ENCODE measurements around the gene VSIG2. TPM values are rescaled to one million over a fixed set of nuclear protein-coding genes. Genes with fewer than 3 reads are reported as not detected.

Gene VSIG2
- total RNA-seq, 1 donor from 2014 or later, result under 0.01 TPM

DNA sequence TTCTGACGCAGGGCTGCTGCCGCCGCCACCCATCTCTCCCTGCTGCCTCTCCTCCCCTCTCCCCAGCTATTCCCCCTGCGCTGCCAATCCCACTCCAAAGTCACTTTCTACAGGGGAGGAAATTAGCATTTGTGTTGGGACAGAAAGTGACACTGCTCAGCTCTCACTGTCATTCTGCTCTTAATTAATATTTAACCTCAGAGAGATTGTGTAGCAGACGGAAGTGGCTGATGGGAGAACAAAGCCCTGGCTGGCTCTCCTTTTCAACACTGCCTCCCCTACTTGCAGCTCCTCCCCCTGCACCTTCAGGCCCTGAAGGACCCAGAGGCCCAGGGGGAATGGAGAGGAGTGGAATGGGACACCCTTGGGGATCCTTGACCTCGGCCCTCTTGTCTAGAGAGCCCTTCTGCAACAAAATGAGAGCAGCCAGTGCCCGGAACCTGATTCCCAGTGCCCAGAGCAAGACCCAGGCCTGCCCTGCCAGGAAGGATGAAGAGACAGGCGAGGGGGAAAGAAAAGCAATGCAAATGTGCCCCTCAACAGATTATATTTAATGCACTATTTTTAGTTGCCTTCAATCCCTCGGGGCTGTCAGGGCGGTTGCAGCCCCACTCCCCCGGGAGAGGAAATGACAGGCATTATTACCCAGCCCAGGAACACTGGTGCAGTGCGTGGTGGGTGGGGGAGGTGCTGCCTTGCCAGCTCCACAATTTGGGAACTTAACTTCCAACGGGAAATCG is 26.9 kb downstream of the VSIG2 start:
- peak; percentile 23 for DNase-seq (ENCODE audit: low read depth in 2 of 2)

DNA sequence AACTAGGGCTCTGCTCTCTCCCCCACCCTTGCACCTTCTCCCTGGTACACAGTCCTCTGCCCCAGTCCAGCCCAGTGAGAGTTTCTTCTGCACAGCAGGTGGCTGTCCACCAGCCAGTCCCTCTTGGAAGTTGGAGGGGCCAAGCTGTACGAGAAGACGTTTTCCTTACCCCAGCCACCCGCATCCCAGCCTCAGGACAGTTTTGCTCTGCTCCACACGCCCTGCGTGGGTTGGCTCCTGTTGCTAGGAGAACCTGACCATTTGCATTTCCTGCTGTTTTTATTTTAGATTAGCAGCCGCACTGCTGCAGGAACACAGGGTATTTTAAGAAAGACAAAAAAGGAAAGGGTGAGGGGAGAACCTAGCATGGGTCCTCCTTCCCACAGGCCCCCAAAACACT is 29.9 kb downstream of the VSIG2 start:
- DNase-seq (ENCODE audit: low read depth in 2 of 2), result no peak

DNA sequence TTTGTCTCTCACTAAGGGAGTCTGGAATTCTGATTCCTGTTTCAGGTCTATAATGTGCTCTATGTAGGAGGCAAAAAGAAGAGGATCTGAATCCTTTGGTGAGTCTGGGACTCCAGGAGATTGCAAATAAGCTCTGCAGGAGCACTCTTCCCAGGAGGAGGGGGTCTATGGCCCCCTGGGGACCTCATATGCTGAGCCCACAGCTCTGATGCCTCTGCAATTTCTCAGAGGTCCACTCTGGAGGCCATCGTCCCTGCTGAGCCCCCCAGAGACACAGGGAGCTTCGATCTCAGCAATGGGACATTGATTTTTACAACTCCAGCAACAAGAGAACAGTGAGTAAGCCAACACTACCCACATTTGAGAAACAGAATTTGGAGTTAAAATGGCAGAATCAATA is 32.5 kb downstream of the VSIG2 start:
- no peak for DNase-seq (ENCODE audit: low read depth in 2 of 2)

DNA sequence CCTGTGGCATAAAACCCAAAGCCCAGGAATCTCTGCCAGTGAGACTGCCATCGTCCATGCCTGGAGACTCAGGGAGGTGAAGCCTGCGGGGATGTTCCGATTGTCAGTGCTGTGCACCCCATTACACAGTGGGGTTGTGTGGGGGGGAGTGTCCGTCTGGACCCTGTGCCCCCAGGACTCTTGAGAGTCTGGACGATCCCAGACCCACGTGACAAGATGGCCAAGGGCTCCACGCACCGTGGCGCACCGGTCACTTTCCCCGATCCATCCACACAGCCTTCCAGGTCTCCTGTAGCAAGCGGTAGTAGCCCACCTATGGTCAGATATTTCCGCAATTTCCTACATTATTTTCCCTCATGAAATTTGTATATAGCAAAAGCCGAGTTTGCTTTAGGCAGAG is 33.3 kb downstream of the VSIG2 start:
- no peak for DNase-seq (ENCODE audit: low read depth in 2 of 2)

DNA sequence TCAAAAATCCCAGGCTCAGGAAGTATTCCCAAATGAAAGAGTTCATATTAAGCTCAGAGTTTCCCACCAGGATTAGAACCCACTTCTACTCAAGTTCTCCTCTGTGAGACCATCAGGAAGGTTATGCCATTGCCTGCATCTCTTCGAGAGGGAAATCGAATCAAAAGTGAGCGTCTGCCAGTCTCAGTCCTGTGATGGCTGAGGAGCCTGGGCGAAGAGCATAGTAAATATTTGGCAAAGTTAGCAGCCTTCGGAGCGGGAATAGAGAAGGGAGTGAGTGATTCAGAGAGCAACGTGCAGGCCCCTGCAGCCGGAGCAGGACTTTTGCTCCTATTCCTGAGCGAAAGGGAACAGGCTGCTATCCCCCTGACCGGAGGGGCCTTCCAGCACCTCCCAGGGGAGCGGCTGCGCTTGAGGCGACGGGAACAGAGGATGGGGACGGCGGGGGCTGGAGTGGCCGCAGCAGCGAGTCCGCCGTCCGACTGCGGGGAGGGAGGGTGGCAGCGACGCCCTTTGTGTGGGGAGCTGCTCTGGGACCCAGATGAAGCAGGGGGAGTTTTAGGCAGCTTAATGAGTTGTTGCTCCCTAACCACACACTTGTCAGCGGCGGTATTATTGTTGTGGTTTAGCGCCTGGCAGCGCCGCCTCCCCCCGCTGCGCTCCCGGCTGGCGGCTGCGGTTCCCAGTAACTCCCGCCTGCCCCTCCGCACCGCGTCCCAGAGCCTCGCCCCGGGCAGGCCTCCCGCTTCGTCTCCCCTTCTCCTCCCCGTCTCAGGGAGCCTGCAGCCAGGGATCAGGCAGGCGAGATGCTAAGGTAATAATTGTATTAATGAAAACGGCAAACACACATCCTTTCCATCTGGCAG is 34.0 kb downstream of the VSIG2 start:
- DNase-seq (ENCODE audit: low read depth in 2 of 2), result peak; percentile 28 to 49

DNA sequence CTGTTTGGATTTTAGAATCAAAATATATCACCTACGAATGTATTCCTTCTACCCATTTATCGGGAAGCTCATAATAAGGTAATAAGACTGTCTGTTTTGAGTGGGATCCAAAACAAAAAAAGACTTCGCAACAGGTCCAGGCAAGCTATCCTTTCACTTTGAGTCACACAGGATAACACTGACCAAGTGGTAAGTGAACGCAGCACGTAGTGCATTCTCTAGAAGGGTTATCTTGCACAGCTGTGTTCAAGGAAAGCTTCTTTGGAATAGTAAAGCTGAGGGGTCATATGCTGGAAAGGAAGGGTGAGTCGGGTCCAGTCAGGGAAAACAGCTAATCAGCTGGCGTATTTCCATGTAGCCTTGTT is 34.7 kb downstream of the VSIG2 start:
- DNase-seq (ENCODE audit: low read depth in 2 of 2), result peak in 1 of 2 donors; percentile 80

DNA sequence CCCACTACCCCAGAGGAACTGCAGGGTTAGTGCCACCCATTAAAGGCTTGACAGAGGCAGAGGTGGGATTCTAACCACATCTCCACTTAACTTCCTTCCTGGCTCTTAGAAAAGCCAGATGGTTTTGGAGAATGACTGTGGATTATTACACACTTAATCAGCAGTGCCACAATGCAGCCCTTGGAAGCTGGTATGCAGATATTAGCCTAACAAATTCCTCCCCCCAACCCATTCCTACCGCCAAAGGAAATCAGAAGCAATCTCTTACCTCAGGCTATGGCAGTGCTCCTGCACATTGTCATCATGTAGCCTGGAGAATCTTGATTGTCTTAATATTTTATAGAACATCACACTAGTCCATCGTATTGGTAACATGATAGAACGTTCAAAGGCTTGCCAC is 35.5 kb downstream of the VSIG2 start:
- DNase-seq (ENCODE audit: low read depth in 2 of 2), result peak in 1 of 2 donors; percentile 59

DNA sequence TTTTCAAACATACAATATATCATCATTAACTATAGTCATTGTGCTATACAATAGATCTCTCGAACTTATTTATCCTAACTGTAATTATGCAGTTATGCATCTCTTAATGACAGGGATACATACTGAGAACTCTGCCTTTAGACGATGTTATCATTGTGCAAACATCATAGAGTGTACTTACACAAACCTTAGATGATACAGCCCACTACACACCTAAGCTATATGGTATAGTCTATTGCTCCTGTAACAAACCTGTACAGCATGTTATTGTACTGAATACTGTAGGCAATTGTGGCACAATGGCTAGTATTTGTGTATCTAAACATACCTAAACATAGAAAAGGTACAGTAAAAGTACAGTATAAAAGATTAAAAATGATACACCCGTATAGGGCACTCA is 39.7 kb downstream of the VSIG2 start:
- no peak for DNase-seq (ENCODE audit: low read depth in 2 of 2)

DNA sequence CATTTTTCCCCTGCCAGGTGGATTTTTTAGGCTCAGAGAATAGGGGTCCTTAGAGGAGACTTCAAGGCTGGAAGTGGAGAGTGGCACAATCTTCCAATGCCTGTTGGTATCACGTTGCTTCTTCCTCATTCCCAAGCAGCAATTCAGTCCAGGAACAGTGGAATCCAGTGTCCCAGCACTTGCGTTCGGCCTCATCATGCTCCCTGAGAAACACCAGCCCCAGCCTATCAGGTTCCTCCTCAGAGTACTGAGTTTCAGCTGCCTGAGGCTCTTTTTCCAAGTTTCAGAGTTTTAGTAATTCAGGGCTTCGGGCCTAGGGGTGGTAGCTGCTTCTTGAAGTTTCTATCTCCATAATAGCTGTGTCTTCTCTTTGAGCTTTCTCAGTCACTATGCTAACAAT is 44.2 kb downstream of the VSIG2 start:
- no peak for DNase-seq (ENCODE audit: low read depth in 2 of 2)

DNA sequence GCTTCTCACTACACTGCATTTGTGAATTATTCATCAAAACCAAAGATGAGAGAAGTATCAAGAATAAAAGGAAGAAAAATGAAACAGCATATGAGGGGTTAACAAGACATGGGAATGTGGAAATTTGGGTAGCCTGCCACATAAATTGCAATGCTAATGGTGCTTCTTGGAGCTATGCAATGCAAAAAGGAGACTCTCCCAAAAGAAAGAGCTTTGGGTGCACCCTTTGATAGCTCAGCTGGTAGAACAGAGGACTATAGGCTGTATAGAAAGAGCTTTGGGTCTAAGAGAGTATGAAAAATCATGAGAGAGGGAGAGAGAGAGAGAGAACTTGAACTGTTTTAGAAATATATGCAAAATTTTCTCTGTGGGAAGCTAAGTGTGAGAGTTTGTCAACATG is 52.0 kb downstream of the VSIG2 start:
- no peak for DNase-seq (ENCODE audit: low read depth in 2 of 2)

DNA sequence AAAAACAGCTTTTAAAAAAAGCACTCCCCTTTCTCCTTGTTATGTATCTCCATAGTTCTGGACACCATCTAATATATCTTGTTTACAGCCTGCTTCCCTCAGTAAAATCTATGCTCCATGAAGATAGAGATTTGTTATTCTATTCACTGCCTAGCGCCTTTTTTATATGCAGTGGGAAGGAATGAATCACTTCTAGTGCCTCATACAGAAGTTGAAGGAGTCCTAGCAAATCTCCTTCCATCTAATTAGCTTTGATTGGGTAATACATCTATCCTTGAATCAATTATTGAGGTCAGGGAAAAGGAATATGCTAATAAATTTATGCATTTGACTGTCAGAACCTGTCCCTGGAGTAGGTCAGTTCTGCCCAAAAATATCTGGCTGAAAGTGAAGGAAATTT is 52.5 kb downstream of the VSIG2 start:
- DNase-seq (ENCODE audit: low read depth in 2 of 2), result no peak

Other genes with a start within 250 kb of the VSIG2 start
- gene OR8B12, start 208.6 kb downstream of the VSIG2 start, total RNA-seq, result not detected in 2 replicates
- gene OR8A1, start 182.3 kb downstream of the VSIG2 start, total RNA-seq, result under 0.01 TPM in 1 of 2 replicates, not detected in the other
- gene PANX3, start 140.8 kb downstream of the VSIG2 start, total RNA-seq, result not detected in 2 replicates
- gene TBRG1, start 129.4 kb downstream of the VSIG2 start, total RNA-seq, result 11.6 and 19.2 TPM in 2 replicates
- gene SIAE, start 78.5 kb downstream of the VSIG2 start, total RNA-seq, result 6.8 and 7.5 TPM in 2 replicates
- gene SPA17, start 78.4 kb downstream of the VSIG2 start, total RNA-seq, result 3.6 and 5.0 TPM in 2 replicates
- 0.20 and 0.65 TPM in 2 replicates for gene NRGN, start 12.3 kb downstream of the VSIG2 start, total RNA-seq
- 8.9 and 35.1 TPM in 2 replicates for gene ESAM, start 10.0 kb upstream of the VSIG2 start, total RNA-seq
- 3.9 and 5.6 TPM in 2 replicates for gene MSANTD2, start 48.2 kb upstream of the VSIG2 start, total RNA-seq
- 5.7 and 14.7 TPM in 2 replicates for gene ROBO3, start 113.2 kb upstream of the VSIG2 start, total RNA-seq
- 272 and 369 TPM in 2 replicates for gene ROBO4, start 145.6 kb upstream of the VSIG2 start, total RNA-seq
- under 0.01 and 0.20 TPM in 2 replicates for gene HEPN1, start 167.0 kb upstream of the VSIG2 start, total RNA-seq
- gene HEPACAM, start 183.8 kb upstream of the VSIG2 start, total RNA-seq, result under 0.01 TPM in 2 replicates
- gene CCDC15, start 201.9 kb upstream of the VSIG2 start, total RNA-seq, result 1.5 and 1.6 TPM in 2 replicates